ENCODE measurements around the gene PLAGL1.
A peak's percentile ranks its signal among the peaks of the same experiment; 100 is the strongest.

PLAGL1 gene

DNA sequence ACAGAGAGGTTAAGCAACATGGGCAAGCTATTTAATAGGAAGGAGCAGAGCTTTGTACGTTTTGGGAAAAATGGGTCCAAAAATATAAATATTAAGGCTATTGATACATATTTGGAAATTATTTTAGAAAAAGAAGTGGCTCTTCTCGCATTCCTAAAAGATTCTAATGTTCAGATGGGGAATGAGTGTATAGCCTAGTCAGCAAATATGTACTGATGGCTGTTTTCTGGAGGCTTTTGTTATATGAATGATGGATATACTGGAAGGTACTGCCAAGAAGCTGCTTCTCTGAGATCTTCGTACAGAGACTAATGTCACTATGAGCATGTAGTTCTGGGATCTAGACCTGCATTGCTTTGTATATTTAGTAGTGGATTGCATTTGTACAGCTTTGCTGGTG, 71.7 kb downstream of the PLAGL1 start:
- Histone ChIP-seq H3K27me3 (ENCODE audit: insufficient read depth, low read length, poor library complexity, severe bottlenecking) (no peaks in the 10 kb centered on the region), H3K79me2 (ENCODE audit: insufficient read depth, low read length) (no peaks in the 10 kb centered on the region), H3K4me3 (ENCODE audit: low read length, poor library complexity, severe bottlenecking) (no peak overlapping the region), H3F3A (ENCODE audit: low read depth) (no peaks in the 10 kb centered on the region), H4K20me1 (ENCODE audit: insufficient read depth, low read length, poor library complexity, severe bottlenecking) (no peaks in the 10 kb centered on the region), H2AFZ (ENCODE audit: low read length) (0 out of 2 replicates have a peak overlapping the region, but pooled peaks have one; percentile 12), H3K4me1 (ENCODE audit: insufficient read depth, low read length, poor library complexity, severe bottlenecking) (no peaks in the 10 kb centered on the region), H3K9ac (ENCODE audit: low read depth, low read length, poor library complexity, severe bottlenecking) (no peak overlapping the region), H3K9me2 (replicated peaks; ENCODE audit: low read depth, low read length) (no peaks in the 10 kb centered on the region), H3K4me2 (ENCODE audit: low read depth, low read length, poor library complexity, severe bottlenecking) (no peak overlapping the region), H3K36me3 (ENCODE audit: insufficient read depth, low read length) (no peaks in the 10 kb centered on the region), H3K9me3 (ENCODE audit: insufficient read depth, low read depth, low read length) (no peaks in the 10 kb centered on the region)
- TF ChIP-seq EZH2phosphoT487 (IDR thresholded peaks at IDR 0.05; ENCODE audit: borderline replicate concordance) = no peak
- TF ChIP-seq, protein P1, sequence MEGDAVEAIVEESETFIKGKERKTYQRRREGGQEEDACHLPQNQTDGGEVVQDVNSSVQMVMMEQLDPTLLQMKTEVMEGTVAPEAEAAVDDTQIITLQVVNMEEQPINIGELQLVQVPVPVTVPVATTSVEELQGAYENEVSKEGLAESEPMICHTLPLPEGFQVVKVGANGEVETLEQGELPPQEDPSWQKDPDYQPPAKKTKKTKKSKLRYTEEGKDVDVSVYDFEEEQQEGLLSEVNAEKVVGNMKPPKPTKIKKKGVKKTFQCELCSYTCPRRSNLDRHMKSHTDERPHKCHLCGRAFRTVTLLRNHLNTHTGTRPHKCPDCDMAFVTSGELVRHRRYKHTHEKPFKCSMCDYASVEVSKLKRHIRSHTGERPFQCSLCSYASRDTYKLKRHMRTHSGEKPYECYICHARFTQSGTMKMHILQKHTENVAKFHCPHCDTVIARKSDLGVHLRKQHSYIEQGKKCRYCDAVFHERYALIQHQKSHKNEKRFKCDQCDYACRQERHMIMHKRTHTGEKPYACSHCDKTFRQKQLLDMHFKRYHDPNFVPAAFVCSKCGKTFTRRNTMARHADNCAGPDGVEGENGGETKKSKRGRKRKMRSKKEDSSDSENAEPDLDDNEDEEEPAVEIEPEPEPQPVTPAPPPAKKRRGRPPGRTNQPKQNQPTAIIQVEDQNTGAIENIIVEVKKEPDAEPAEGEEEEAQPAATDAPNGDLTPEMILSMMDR (conservative IDR thresholded peaks at IDR 0.05; ENCODE audit: low read length) = no peak

DNA sequence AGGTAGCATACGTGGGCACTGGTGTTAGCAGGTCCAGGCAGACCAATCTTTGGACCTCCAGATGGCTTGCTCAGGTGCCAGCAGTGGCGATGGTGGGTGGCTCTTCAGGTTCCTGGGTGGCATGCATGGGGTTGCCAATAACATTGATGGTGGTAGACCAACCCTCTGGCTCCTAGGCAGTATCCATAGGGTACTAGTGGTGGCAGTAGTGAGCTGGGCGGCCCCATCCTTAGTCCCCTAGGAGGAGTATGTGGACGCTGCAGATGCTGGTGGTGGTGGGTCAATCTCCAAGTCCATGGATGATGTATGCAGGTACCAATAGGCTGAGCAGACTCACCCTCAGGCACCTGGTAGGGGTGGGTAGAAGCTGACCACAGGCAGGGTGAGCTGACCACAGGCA, 73.2 kb downstream of the PLAGL1 start:
- Histone ChIP-seq H3K9me2 (replicated peaks; ENCODE audit: low read depth, low read length) (no peaks in the 10 kb centered on the region), H3K79me2 (ENCODE audit: insufficient read depth, low read length) (no peaks in the 10 kb centered on the region), H3K4me3 (ENCODE audit: low read length, poor library complexity, severe bottlenecking) (no peak overlapping the region), H3K9me3 (ENCODE audit: insufficient read depth, low read depth, low read length) (no peaks in the 10 kb centered on the region), H3K4me1 (ENCODE audit: insufficient read depth, low read length, poor library complexity, severe bottlenecking) (no peaks in the 10 kb centered on the region), H3K4me2 (ENCODE audit: low read depth, low read length, poor library complexity, severe bottlenecking) (no peak overlapping the region), H3K27me3 (ENCODE audit: insufficient read depth, low read length, poor library complexity, severe bottlenecking) (no peaks in the 10 kb centered on the region), H3K9ac (ENCODE audit: low read depth, low read length, poor library complexity, severe bottlenecking) (no peak overlapping the region), H2AFZ (ENCODE audit: low read length) (no peak overlapping the region), H3F3A (ENCODE audit: low read depth) (no peaks in the 10 kb centered on the region), H3K36me3 (ENCODE audit: insufficient read depth, low read length) (no peaks in the 10 kb centered on the region), H4K20me1 (ENCODE audit: insufficient read depth, low read length, poor library complexity, severe bottlenecking) (no peaks in the 10 kb centered on the region)
- TF ChIP-seq, protein P1 (conservative IDR thresholded peaks at IDR 0.05; ENCODE audit: low read length) = no peak
- TF ChIP-seq EZH2phosphoT487 (IDR thresholded peaks at IDR 0.05; ENCODE audit: borderline replicate concordance) = no peak

DNA sequence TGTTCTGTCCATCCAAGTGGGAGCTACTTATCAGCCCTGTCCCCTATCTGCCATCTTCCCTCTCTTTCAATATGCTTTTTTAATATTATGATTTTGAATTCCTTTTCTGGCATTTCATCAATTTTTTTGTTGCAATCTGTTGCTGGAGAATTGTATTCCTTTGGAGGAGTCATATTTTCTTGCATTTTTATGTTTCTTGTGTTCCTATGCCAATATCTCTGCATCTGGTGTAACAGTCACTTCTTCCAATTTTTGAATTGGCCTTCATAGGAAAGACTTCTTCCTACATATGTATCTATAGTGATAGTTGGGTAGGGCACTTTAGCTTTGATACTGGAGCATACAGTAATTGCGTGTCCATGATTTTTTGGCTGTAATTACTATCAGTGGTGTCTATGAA, 73.7 kb downstream of the PLAGL1 start:
- no peaks in the 10 kb centered on the region for H3K79me2 ChIP-seq (ENCODE audit: insufficient read depth, low read length)
- TF ChIP-seq, protein P1 (conservative IDR thresholded peaks at IDR 0.05; ENCODE audit: low read length) = no peak
- no peak for TF ChIP-seq EZH2phosphoT487 (IDR thresholded peaks at IDR 0.05; ENCODE audit: borderline replicate concordance)

More for the DNA sequence above, 73.7 kb downstream of the PLAGL1 start:
- Histone ChIP-seq H3K4me3 (ENCODE audit: low read length, poor library complexity, severe bottlenecking) (no peak overlapping the region), H3K4me2 (ENCODE audit: low read depth, low read length, poor library complexity, severe bottlenecking) (no peak overlapping the region), H3K27me3 (ENCODE audit: insufficient read depth, low read length, poor library complexity, severe bottlenecking) (no peaks in the 10 kb centered on the region), H2AFZ (ENCODE audit: low read length) (no peak overlapping the region), H3K36me3 (ENCODE audit: insufficient read depth, low read length) (no peaks in the 10 kb centered on the region), H3K9me3 (ENCODE audit: insufficient read depth, low read depth, low read length) (no peaks in the 10 kb centered on the region), H3K9ac (ENCODE audit: low read depth, low read length, poor library complexity, severe bottlenecking) (no peak overlapping the region), H3K9me2 (replicated peaks; ENCODE audit: low read depth, low read length) (no peaks in the 10 kb centered on the region), H4K20me1 (ENCODE audit: insufficient read depth, low read length, poor library complexity, severe bottlenecking) (no peaks in the 10 kb centered on the region), H3K4me1 (ENCODE audit: insufficient read depth, low read length, poor library complexity, severe bottlenecking) (no peaks in the 10 kb centered on the region), H3F3A (ENCODE audit: low read depth) (no peaks in the 10 kb centered on the region)

Data from Loucy (cell line).